SH-SY5Y (cell line): ENCODE data around the gene SUGP2.

Source experiments
- GATA2 ChIP-seq: IDR thresholded peaks from 2 replicates; pipeline ENCODE4 v1.6.1; 2011; ENCODE audit warnings: mild to moderate bottlenecking, low read depth, low read length
- GATA3 ChIP-seq: IDR thresholded peaks from 2 replicates; pipeline ENCODE4 v1.6.1; 2011; ENCODE audit warnings: low read depth, mild to moderate bottlenecking, low read length, moderate library complexity

DNA sequence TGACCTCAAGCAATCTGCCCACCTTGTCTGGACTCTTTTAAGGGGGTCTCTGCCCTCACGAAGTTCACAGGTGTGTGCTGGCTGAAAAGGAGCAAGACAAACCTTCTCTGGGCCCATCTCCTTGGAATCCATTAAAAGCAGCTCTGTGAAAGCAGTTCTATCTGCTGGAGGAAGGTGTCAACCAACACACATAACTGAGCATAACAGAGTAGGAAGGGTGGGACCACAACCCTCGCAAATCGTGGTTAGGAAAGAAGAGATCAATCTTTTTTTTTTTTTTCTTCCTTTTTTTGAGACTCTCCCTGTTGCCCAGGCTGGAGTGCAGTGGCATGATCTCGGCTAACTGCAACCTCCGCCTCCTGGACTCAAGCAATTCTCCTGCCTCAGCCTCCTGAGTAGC, 1.4 kb downstream of the SUGP2 start:
- TF ChIP-seq GATA2 (no peak), GATA3 (no peak)
